Measurements from ENCODE around the gene CD244. TPM values are rescaled to one million over a fixed set of nuclear protein-coding genes. Genes with fewer than 3 reads are reported as not detected.
"Not testable (repeated sequence)": the region's sequence is repeated elsewhere in the genome, so short reads cannot be mapped to it uniquely, and the experiment has no call there.

The CD244 gene
- total RNA-seq (under 1 TPM; 0.62 to 0.66 TPM), polyA plus RNA-seq (10 to 100 TPM; 11.7 to 82.2 (median 16.1) TPM), total RNA-seq (0.07 to 10.8 (median 0.92) reads per million in 6 experiments)

- POLR2A ChIA-PET = interaction anchor here (0.6 kb wide), 1 partner anchor 200 kb away, joined by 3 read pairs; no protein-coding TSS in a partner anchor
- H3K36me3 Mint-ChIP-seq = no peaks in the 10 kb centered on the region
- H3K27ac Mint-ChIP-seq = peak within 1 kb of the TSS in 9 of 10 donors; percentile 21 to 90 (median 63)
- peak within 1 kb of the TSS; percentile 10 to 94 (median 44) for H3K4me3 Mint-ChIP-seq
- H3K4me1 Mint-ChIP-seq = peaks cover 13 to 48% (median 34%) of the 10 kb centered on the region in 4 donors
- H3K9me3 Mint-ChIP-seq = no peaks in the 10 kb centered on the region
- ATAC-seq (peak in 1 of 2 donors; percentile 78), DNase-seq (peak in 3 of 10 donors; percentile 29 to 45 (median 34))
- no peaks in the 10 kb centered on the region for H3K27me3 Mint-ChIP-seq
Observed at GRCh38 chr1:160862203-160863060, at the start of gene CD244. CD244 (minus strand) TSS chr1:160862887; CDS start chr1:160862677, 210 bp downstream.

- no peaks in the 10 kb centered on the region for H3K9me3 Mint-ChIP-seq
- no peak overlapping the region for H3K4me3 Mint-ChIP-seq
- peaks cover 0 to 5% (median under 1%) of the 10 kb centered on the region in 4 donors for H3K4me1 Mint-ChIP-seq
- peaks cover 0 to 4% (median 0%) of the 10 kb centered on the region in 5 donors for H3K27me3 Mint-ChIP-seq
- POLR2A ChIA-PET = interaction anchor here (0.8 kb wide), 1 partner anchor 370 kb away, joined by 4 read pairs; no protein-coding TSS in a partner anchor
- ATAC-seq (no peak), DNase-seq (no peak)
- H3K36me3 Mint-ChIP-seq = peaks cover 0 to 1% (median 0%) of the 10 kb centered on the region in 3 donors
- H3K27ac Mint-ChIP-seq = peak overlapping the region in 1 of 10 donors; percentile 6
Observed at GRCh38 chr1:160911925-160912324, 49.2 kb upstream of the CD244 start.

- H3K4me3 Mint-ChIP-seq = no peak overlapping the region
- peaks cover 0 to 1% (median 0%) of the 10 kb centered on the region in 3 donors for H3K36me3 Mint-ChIP-seq
- ATAC-seq = no peak
- H3K4me1 Mint-ChIP-seq = peaks cover 0 to 5% (median under 1%) of the 10 kb centered on the region in 4 donors
- no peak for DNase-seq
- POLR2A ChIA-PET = interaction anchor here (0.8 kb wide), 1 partner anchor 370 kb away, joined by 4 read pairs; no protein-coding TSS in a partner anchor
- H3K9me3 Mint-ChIP-seq = no peaks in the 10 kb centered on the region
- H3K27me3 Mint-ChIP-seq = peaks cover 0 to 3% (median 0%) of the 10 kb centered on the region in 5 donors
- H3K27ac Mint-ChIP-seq = no peak overlapping the region
Observed at GRCh38 chr1:160911441-160911840, 48.8 kb upstream of the CD244 start.

- no peaks in the 10 kb centered on the region for H3K9me3 Mint-ChIP-seq
- H3K4me3 Mint-ChIP-seq = no peak overlapping the region
- peaks cover 0 to 5% (median under 1%) of the 10 kb centered on the region in 4 donors for H3K4me1 Mint-ChIP-seq
- H3K27ac Mint-ChIP-seq = no peak overlapping the region
- peaks cover 0 to 1% (median 0%) of the 10 kb centered on the region in 3 donors for H3K36me3 Mint-ChIP-seq
- POLR2A ChIA-PET = no interaction called here
- DNase-seq (no peak), ATAC-seq (no peak)
- H3K27me3 Mint-ChIP-seq = no peaks in the 10 kb centered on the region
Observed at GRCh38 chr1:160910170-160910750, 47.6 kb upstream of the CD244 start.

- POLR2A ChIA-PET = no interaction called here
- no peak overlapping the region for H3K27ac Mint-ChIP-seq
Observed at GRCh38 chr1:160907976-160908375, 45.3 kb upstream of the CD244 start.

GRCh38 chr1:160905617-160905989 is 42.9 kb upstream of the CD244 start:
- Mint-ChIP-seq H3K27ac (no peak overlapping the region), H3K36me3 (no peaks in the 10 kb centered on the region), H3K4me3 (no peak overlapping the region), H3K9me3 (no peaks in the 10 kb centered on the region), H3K4me1 (no peaks in the 10 kb centered on the region), H3K27me3 (peaks cover 0 to 2% (median 0%) of the 10 kb centered on the region in 5 donors)
- POLR2A ChIA-PET = no interaction called here
- no peak for DNase-seq
- ATAC-seq = no peak

More at GRCh38 chr1:160907976-160908375, 45.3 kb upstream of the CD244 start:
- Mint-ChIP-seq H3K27me3 (no peaks in the 10 kb centered on the region), H3K4me3 (no peak overlapping the region), H3K4me1 (peaks cover 0 to 5% (median under 1%) of the 10 kb centered on the region in 4 donors), H3K36me3 (no peaks in the 10 kb centered on the region), H3K9me3 (no peaks in the 10 kb centered on the region)
- ATAC-seq (no peak), DNase-seq (no peak)

GRCh38 chr1:160904783-160905616 is 42.3 kb upstream of the CD244 start:
- H3K27ac Mint-ChIP-seq = no peak overlapping the region
- H3K9me3 Mint-ChIP-seq = no peaks in the 10 kb centered on the region
- no peak overlapping the region for H3K4me3 Mint-ChIP-seq
- peaks cover 0 to 2% (median 0%) of the 10 kb centered on the region in 5 donors for H3K27me3 Mint-ChIP-seq
- no peaks in the 10 kb centered on the region for H3K4me1 Mint-ChIP-seq
- H3K36me3 Mint-ChIP-seq = no peaks in the 10 kb centered on the region
- DNase-seq (no peak), ATAC-seq (no peak)
- POLR2A ChIA-PET = no interaction called here

- H3K4me3 Mint-ChIP-seq, H3K4me1 Mint-ChIP-seq, POLR2A ChIA-PET, DNase-seq, H3K27me3 Mint-ChIP-seq, H3K9me3 Mint-ChIP-seq, H3K36me3 Mint-ChIP-seq, H3K27ac Mint-ChIP-seq, ATAC-seq: not testable (repeated sequence)
Observed at GRCh38 chr1:160902251-160902650, 39.6 kb upstream of the CD244 start.

GRCh38 chr1:160901768-160902167 is 39.1 kb upstream of the CD244 start:
- POLR2A ChIA-PET = no interaction called here
- H3K36me3 Mint-ChIP-seq = no peaks in the 10 kb centered on the region
- no peaks in the 10 kb centered on the region for H3K4me1 Mint-ChIP-seq
- no peak overlapping the region for H3K4me3 Mint-ChIP-seq
- DNase-seq = no peak
- H3K27ac Mint-ChIP-seq = peak overlapping the region in 1 of 10 donors; percentile 13
- ATAC-seq = no peak
- H3K9me3 Mint-ChIP-seq = no peaks in the 10 kb centered on the region
- peaks cover 0 to 4% (median 0%) of the 10 kb centered on the region in 5 donors for H3K27me3 Mint-ChIP-seq

- H3K27me3 Mint-ChIP-seq, DNase-seq, H3K9me3 Mint-ChIP-seq, H3K4me1 Mint-ChIP-seq, POLR2A ChIA-PET, H3K4me3 Mint-ChIP-seq, H3K36me3 Mint-ChIP-seq, H3K27ac Mint-ChIP-seq, ATAC-seq: not testable (repeated sequence)
Observed at GRCh38 chr1:160900683-160901082, 38.0 kb upstream of the CD244 start.

- H3K27ac Mint-ChIP-seq, ATAC-seq, POLR2A ChIA-PET, DNase-seq, H3K4me1 Mint-ChIP-seq, H3K4me3 Mint-ChIP-seq: not testable (repeated sequence)
- peaks cover 0 to 20% (median 10%) of the 10 kb centered on the region in 9 donors for H3K9me3 Mint-ChIP-seq
- peaks cover 0 to 10% (median 0%) of the 10 kb centered on the region in 5 donors for H3K27me3 Mint-ChIP-seq
- H3K36me3 Mint-ChIP-seq = peaks cover 0 to 16% (median 10%) of the 10 kb centered on the region in 3 donors
Observed at GRCh38 chr1:160894368-160895135, 31.9 kb upstream of the CD244 start.

- no peak for ATAC-seq
- POLR2A ChIA-PET = no interaction called here
- Mint-ChIP-seq H3K27ac (no peak overlapping the region), H3K27me3 (peaks cover 0 to 8% (median 3%) of the 10 kb centered on the region in 5 donors), H3K9me3 (peaks cover 0 to 20% (median 10%) of the 10 kb centered on the region in 9 donors), H3K4me3 (no peak overlapping the region), H3K36me3 (peaks cover 0 to 16% (median 10%) of the 10 kb centered on the region in 3 donors), H3K4me1 (peaks cover 0 to 3% (median 0%) of the 10 kb centered on the region in 4 donors)
- no peak for DNase-seq
Observed at GRCh38 chr1:160891474-160891873, 28.8 kb upstream of the CD244 start.
